K562 (cell line): ENCODE data around the gene TP63. TPM values are rescaled to one million over a fixed set of nuclear protein-coding genes. Genes with fewer than 3 reads are reported as not detected.

Source experiments
- ARID3B ChIP-seq: fragments of 250-450 bp; sonication (Bioruptor Pico); IDR thresholded peaks from 2 replicates; pipeline ENCODE4 v1.4.0; 2020; ENCODE audit warnings: borderline replicate concordance
- CSDE1 ChIP-seq, 2 experiments: fragments of 450-650 bp; IDR thresholded peaks; 2 replicates each; pipeline ENCODE4 v1.6.1; 2016; ENCODE audit warnings: mild to moderate bottlenecking in 1 of 2
- ELF2 ChIP-seq: fragments of 250-450 bp; sonication (Bioruptor Pico); IDR thresholded peaks from 2 replicates; pipeline ENCODE4 v1.5.0; 2021; ENCODE audit warnings: mild to moderate bottlenecking
- HNRNPLL ChIP-seq: fragments of 200-400 bp; formaldehyde crosslinking; IDR thresholded peaks from 2 replicates; pipeline ENCODE4 v1.6.1; 2017; ENCODE audit warnings: low read length, low read depth, mild to moderate bottlenecking; ENCODE audit not compliant: poor library complexity, severe bottlenecking
- ZBTB11 ChIP-seq, 3 experiments: fragments of 200-800 bp in 1 of 3; fragments of 250-450 bp in 1 of 3; fragments of 450-650 bp in 1 of 3; sonication (Bioruptor Pico) in 1 of 3; sonication (Bioruptor generic) in 1 of 3; formaldehyde crosslinking in 1 of 3; IDR thresholded peaks; 2 replicates each; pipeline versions ENCODE4 v1.6.1 to v1.8.0; 2016 to 2022; ENCODE audit warnings: mild to moderate bottlenecking in 2 of 3, missing genetic modification characterization in 2 of 3, missing compliant biosample characterization in 1 of 3, moderate library complexity in 1 of 3
- ZBTB9 ChIP-seq: fragments of 450-650 bp; formaldehyde crosslinking; IDR thresholded peaks from 2 replicates; pipeline ENCODE4 v1.4.0; 2020; ENCODE audit warnings: mild to moderate bottlenecking, moderate library complexity
- ZNF518B ChIP-seq: fragments of 250-450 bp; sonication (Bioruptor Pico); IDR thresholded peaks from 2 replicates; pipeline ENCODE4 v1.5.0; 2021; ENCODE audit warnings: mild to moderate bottlenecking, moderate library complexity
- polyA plus RNA-seq, 8 experiments: library from polyadenylated mRNA; depleted of rRNA in 4 of 8; stranded (reverse) in 5 of 8; unstranded in 3 of 8; fragments of >200 nt; fragmentation: Nextera tagmentation in 2 of 8; fragmentation: Illumina TruSeq in 1 of 8; extraction: Ambion mirVana in 2 of 8; extraction: Trizol in 1 of 8; gene quantifications; 2 replicates each; pipeline versions ENCODE4 v1.2.1 to v1.2.3, GENCODE V29; 2011 to 2014; ENCODE audit warnings: inconsistent platforms in 1 of 8, missing spikeins in 1 of 8
- total RNA-seq, 7 experiments: library from RNA; depleted of rRNA in 6 of 7; stranded (reverse); fragments of >200 nt in 6 of 7; fragmentation: Illumina TruSeq in 2 of 7; extraction: Trizol in 2 of 7; gene quantifications; 2 replicates each; pipeline versions ENCODE4 v1.2.1 to v1.2.3, GENCODE V29; 2011 to 2021; ENCODE audit warnings: low replicate concordance in 1 of 7

The TP63 gene
- total and polyA plus RNA-seq, 9 of the 15 experiments (the other 6 are each of a cell fraction or from before 2014, with no cell fraction given) = 0.32 to 1.4 (median 0.50) TPM

- TF ChIP-seq ARID3B (CRISPR knock-in tag) (no peak), ZBTB11 (CRISPR knock-in tag; IDR thresholded peaks at IDR 0.05) (no peak), HNRNPLL (no peak), ZBTB9 (CRISPR knock-in tag) (no peak), ELF2 (no peak), CSDE1 (IDR thresholded peaks at IDR 0.05) (no peak), ZNF518B (CRISPR knock-in tag) (no peak)
- TF ChIP-seq, all 486 proteins: peak for 0
These were observed 52.5 kb downstream of the TP63 start (continued) for GRCh38 chr3:189683546-189684255.
